Keratinocyte (primary cell): Measurements from ENCODE around the gene TUBGCP3.
A peak's percentile ranks its signal among the peaks of the same experiment; 100 is the strongest.

Experiments used
- EZH2 ChIP-seq: IDR thresholded peaks from one replicate; pipeline ENCODE4 v1.6.1; 2012; ENCODE audit warnings: inconsistent platforms, mild to moderate bottlenecking, low read length, moderate library complexity
- TF ChIP-seq, protein P1 (sequence below), 3 experiments: IDR thresholded peaks in 1 of 3; conservative IDR thresholded peaks in 1 of 3; optimal IDR thresholded peaks in 1 of 3; 2 replicates in 2 of 3; 3 replicates in 1 of 3; pipeline versions ENCODE3 to v1.5.1; 2011; ENCODE audit warnings: low read length in 3 of 3, mild to moderate bottlenecking in 3 of 3, moderate library complexity in 2 of 3, control low read depth in 1 of 3, inconsistent platforms in 1 of 3; ENCODE audit not compliant: insufficient read depth in 2 of 3; ENCODE audit errors: extremely low read depth in 1 of 3

DNA sequence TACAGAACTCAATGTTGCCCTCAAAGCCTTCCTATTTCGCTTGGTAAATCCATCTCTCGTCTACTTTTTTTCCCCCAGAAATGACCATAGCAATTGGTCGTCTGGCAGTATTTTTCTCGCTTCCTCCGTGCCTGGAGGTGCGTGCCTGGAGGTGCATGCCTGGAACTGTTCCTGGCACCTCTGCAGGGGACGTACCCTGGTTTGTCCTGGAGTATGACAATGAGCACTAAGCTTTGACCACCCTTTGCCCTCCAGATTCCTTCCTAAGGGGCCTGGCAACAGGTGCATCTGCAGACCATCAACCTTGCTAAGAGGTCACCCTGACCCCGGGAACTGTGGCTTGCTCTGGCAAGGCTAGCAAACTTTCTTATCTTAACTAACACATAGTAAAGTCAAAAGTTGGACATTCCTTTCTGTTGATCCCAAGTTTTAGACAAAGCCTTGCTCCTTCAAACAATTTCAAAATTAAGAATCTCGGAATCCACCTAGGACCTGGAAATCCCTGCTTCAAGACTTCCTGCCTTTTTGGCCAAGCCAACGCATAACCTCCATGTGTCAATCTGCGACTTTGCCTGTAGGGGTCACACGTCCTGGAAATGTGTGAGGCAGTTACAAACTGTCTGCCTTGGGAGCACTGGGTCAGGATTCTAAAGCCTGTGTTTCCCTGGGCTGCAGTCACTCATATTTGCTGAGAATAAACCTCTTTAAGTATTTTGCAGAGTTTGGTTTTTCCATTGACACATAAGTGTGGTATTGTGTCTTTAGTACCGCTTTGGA, 28.8 kb upstream of the TUBGCP3 start:
- TF ChIP-seq, protein P1, sequence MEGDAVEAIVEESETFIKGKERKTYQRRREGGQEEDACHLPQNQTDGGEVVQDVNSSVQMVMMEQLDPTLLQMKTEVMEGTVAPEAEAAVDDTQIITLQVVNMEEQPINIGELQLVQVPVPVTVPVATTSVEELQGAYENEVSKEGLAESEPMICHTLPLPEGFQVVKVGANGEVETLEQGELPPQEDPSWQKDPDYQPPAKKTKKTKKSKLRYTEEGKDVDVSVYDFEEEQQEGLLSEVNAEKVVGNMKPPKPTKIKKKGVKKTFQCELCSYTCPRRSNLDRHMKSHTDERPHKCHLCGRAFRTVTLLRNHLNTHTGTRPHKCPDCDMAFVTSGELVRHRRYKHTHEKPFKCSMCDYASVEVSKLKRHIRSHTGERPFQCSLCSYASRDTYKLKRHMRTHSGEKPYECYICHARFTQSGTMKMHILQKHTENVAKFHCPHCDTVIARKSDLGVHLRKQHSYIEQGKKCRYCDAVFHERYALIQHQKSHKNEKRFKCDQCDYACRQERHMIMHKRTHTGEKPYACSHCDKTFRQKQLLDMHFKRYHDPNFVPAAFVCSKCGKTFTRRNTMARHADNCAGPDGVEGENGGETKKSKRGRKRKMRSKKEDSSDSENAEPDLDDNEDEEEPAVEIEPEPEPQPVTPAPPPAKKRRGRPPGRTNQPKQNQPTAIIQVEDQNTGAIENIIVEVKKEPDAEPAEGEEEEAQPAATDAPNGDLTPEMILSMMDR (optimal IDR thresholded peaks at IDR 0.05 in 1 of 3, IDR thresholded peaks at IDR 0.05 in 1 of 3, conservative IDR thresholded peaks at IDR 0.05 in 1 of 3; ENCODE audit: extremely low read depth in 1 of 3, insufficient read depth in 2 of 3, low read length in 3 of 3), result peak; percentile 56 to 86 (median 77)
- no peak for TF ChIP-seq EZH2
